Fibroblast of villous mesenchyme (primary cell): ENCODE measurements around the gene RNASEL. TPM values are rescaled to one million over a fixed set of nuclear protein-coding genes. Genes with fewer than 3 reads are reported as not detected.
A peak's percentile ranks its signal among the peaks of the same experiment; 100 is the strongest.

Experiments used
- DNase-seq: peaks from one replicate; pipeline ENCODE4 v3.0.0-alpha.2; 2010; ENCODE audit warnings: low read depth
- H3K4me3 ChIP-seq: 2 replicates; pipeline ENCODE4 v1.5.1; 2011; ENCODE audit warnings: low read depth, mild to moderate bottlenecking, low read length
- total RNA-seq: library from RNA; depleted of rRNA; stranded (reverse); fragments of >200 nt; gene quantifications from 2 replicates; pipeline ENCODE4 v1.2.3, GENCODE V29; 2012
- TF ChIP-seq, protein P1 (sequence below): IDR thresholded peaks from 2 replicates; pipeline ENCODE4 v1.5.1; 2012; ENCODE audit warnings: low read depth, mild to moderate bottlenecking, low read length; ENCODE audit not compliant: insufficient read depth

The RNASEL gene
- total RNA-seq, 1 donor: 9.1 TPM

DNA sequence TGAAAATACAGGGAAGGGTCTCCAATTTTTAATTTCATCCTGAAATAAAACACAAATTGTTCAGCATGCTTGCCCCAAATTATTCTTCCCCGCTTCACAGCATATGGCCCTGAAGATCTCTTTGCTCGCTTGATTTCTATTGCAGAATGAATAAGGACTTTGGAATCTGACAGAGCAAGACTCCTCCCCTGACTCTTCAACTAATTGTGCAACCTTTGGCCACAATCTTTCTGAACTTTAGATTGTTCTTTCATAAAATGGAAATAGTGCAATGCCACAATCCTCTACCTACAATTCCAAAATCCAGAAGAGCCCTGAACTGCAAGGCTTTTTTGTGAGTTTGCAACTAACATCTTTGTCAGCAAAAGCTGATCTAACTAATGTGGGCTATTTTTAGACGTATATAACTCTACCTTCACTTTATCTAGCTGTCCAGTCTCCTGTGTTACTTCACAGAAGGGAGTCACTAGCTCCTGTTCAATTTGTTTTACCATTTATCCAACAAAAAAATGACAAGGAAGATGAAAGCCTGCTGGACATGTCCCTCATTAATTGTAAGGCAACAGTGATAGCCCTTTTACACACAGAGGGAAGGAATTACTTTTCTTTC is 13.4 kb downstream of the RNASEL start:
- TF ChIP-seq, protein P1, sequence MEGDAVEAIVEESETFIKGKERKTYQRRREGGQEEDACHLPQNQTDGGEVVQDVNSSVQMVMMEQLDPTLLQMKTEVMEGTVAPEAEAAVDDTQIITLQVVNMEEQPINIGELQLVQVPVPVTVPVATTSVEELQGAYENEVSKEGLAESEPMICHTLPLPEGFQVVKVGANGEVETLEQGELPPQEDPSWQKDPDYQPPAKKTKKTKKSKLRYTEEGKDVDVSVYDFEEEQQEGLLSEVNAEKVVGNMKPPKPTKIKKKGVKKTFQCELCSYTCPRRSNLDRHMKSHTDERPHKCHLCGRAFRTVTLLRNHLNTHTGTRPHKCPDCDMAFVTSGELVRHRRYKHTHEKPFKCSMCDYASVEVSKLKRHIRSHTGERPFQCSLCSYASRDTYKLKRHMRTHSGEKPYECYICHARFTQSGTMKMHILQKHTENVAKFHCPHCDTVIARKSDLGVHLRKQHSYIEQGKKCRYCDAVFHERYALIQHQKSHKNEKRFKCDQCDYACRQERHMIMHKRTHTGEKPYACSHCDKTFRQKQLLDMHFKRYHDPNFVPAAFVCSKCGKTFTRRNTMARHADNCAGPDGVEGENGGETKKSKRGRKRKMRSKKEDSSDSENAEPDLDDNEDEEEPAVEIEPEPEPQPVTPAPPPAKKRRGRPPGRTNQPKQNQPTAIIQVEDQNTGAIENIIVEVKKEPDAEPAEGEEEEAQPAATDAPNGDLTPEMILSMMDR: no peak
- no peak overlapping the region for H3K4me3 ChIP-seq
- DNase-seq: peak; percentile 75

DNA sequence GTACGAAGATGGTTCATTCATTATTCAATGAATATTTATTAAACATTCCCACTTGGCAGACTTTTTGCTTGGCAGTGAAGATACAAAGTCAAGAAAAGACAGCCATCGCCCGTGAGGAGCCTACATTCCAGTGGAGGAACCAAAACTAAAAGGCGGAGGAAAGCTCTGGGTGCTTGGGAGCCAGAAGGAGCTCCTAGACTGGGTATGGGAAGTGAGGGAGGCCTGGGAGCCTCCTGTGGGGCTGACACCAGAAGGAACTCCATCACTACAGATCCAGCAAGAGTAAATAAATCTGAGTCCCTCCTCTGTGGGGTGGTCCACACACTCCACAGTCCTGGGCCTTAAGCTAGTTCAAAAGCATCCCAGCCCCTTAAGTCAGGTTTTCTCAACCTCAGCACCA is 14.9 kb downstream of the RNASEL start:
- DNase-seq: no peak
- TF ChIP-seq, protein P1: no peak
- H3K4me3 ChIP-seq: no peak overlapping the region

DNA sequence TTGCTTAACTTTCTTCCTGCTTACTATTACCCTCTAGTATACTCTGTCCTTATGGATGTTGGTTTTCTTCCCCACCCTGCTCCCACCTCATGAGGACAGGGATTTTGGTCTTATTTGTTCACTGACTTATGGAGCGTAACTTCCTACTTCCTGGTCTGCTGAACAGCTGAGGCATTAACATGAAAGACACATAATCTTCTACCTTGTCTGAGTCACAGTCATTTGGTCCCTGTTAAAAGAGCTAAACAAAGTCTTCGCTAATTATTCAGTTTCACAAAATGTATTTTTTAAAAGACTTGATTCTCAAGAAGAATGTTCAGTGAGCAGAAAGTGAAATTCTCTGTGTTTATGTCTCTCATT is 18.5 kb downstream of the RNASEL start:
- TF ChIP-seq, protein P1: no peak
- H3K4me3 ChIP-seq: no peak overlapping the region
- DNase-seq: no peak

DNA sequence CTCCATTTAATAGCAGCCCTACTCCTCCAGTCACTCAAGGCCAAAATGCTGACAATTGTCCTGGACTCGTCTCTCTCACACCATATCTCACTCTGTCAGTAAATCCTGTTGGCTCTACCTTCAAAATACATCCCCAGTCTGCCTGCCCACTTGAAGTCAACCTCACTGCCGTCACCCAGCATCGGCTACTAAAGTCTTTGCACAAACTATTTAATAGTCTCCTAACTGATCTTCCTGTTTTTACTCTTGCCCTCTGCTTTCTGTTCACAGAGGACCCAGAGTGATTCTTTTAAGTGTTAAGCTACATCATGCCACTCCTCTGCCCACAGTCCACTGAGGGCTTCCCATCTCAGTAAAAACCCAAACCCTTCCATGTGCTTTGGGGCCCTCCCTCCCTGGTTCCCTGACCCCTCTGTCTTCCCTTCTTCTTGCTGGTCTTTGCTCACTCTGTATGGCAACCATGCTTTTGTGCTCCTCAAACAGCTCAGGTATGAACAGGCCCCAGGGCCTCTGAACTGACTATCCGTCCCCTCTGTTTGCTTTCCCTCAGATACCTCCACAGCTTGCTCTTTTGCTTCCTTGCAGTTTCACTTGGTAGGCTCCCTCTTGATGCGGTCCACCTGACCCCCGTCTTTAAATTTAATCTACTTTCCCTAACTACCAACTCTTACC is 19.0 kb downstream of the RNASEL start:
- no peak for DNase-seq
- no peak overlapping the region for H3K4me3 ChIP-seq
- TF ChIP-seq, protein P1: no peak

DNA sequence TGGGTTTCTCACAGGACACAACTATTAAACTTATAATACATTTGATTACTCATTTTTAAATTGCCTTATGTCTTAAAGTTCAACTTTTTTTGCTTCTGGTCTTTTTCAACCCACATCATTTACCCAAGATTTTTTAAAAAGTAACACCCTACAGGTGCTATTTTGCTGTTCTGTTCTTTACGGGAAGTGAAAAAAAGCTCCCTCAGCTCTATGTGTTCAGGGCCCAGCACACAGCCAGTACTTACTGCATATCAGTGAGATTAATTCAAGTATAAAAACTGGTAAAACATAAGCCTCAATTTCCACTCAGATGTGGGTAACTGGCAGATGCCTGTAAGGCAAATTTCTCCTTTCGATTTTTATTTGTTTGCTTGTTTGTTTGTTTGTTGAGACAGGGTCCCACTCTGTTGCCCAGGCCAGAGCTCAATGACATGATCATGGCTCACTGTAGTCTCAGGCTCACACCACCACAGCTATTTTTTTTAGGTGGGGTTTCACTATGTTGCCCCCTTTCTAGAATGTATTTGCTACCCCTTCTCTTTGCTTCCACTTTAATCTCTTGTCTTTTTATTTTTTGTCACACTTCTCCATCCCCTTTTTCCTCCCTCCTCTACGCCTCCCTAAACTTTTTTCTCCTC is 20.3 kb downstream of the RNASEL start:
- TF ChIP-seq, protein P1: no peak
- no peak for DNase-seq

DNA sequence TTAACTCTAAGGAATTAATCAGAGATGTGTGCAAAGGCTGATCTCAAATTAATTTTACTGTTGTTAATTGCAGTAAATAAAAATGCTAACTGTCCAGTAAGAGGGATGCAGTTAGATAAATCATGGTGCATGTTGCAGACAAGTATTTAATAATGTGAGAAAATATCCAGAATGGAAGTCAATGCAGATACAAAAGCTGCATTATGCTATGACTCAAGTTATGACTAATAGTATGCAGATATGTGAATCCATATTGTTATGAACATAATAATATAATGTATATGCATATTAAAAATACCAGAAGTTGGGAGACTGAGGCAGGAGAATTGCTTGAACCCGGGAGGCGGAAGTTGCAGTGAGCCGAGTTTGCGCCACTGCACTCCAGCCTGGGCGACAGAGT is 21.4 kb downstream of the RNASEL start:
- no peak overlapping the region for H3K4me3 ChIP-seq
- no peak for DNase-seq
- TF ChIP-seq, protein P1: no peak

More for the DNA sequence above, 20.3 kb downstream of the RNASEL start:
- no peak overlapping the region for H3K4me3 ChIP-seq
